Measurements from ENCODE around the gene SOX18.

- TF ChIP-seq CTCF (IDR thresholded peaks at IDR 0.05) (no peak), ZFX (IDR thresholded peaks at IDR 0.05; ENCODE audit: borderline replicate concordance) (no peak)
Measured at GRCh38 chr20:64040231-64041039, 9.0 kb downstream of the SOX18 start.

Data from 22Rv1 (cell line).